GM12892 (cell line): ENCODE measurements around the gene TPPP.

Experiments used
- DNase-seq: peaks from one replicate; pipeline ENCODE4 v3.0.0; 2011; ENCODE audit not compliant: insufficient read length
- FAIRE-seq: peaks from 2 replicates; lab custom pipeline; 2011; peaks lifted over from hg19 to GRCh38; lab: Jason Lieb, UNC
- POLR2A ChIP-seq: IDR thresholded peaks from 2 replicates; pipeline ENCODE4 v1.6.1; 2011; ENCODE audit warnings: low read depth, low read length, control low read depth
- POLR2AphosphoS5 ChIP-seq: IDR thresholded peaks from 2 replicates; pipeline ENCODE4 v1.6.1; 2011; ENCODE audit warnings: low read depth, low read length, control low read depth
- TAF1 ChIP-seq: IDR thresholded peaks from 2 replicates; pipeline ENCODE4 v1.6.1; 2011; ENCODE audit warnings: low read depth, mild to moderate bottlenecking, control low read depth, low read length, borderline replicate concordance

Gene TPPP

DNA sequence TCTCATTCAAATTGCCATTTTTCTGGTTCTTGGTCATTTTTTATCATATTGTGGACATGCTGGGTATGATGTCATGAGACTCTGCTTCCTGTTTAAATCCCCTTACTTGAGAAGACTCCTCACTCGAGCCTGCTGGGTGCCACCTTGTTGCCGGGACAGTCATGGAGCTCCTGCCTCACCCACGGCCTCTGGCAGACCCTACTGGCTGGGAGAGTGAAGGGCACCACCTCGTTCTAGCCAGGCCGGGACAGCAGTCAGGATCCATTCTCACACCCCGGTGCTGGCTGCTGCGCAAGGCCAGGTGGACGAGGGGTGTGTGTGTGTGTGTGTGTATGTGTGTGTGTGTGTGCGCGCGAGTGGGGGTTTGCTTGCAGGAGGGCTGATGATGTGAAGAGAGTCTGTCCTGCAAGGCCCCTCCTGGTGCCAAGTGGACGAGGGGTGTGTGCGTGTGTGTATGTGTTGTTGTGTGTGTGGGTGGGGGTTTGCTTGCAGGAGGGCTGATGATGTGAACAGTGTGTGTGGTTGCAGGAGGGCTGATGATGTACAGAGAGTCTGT, 76.6 kb downstream of the TPPP start:
- TF ChIP-seq TAF1 (no peak), POLR2AphosphoS5 (no peak), POLR2A (no peak)
- FAIRE-seq (no peak), DNase-seq (no peak)

DNA sequence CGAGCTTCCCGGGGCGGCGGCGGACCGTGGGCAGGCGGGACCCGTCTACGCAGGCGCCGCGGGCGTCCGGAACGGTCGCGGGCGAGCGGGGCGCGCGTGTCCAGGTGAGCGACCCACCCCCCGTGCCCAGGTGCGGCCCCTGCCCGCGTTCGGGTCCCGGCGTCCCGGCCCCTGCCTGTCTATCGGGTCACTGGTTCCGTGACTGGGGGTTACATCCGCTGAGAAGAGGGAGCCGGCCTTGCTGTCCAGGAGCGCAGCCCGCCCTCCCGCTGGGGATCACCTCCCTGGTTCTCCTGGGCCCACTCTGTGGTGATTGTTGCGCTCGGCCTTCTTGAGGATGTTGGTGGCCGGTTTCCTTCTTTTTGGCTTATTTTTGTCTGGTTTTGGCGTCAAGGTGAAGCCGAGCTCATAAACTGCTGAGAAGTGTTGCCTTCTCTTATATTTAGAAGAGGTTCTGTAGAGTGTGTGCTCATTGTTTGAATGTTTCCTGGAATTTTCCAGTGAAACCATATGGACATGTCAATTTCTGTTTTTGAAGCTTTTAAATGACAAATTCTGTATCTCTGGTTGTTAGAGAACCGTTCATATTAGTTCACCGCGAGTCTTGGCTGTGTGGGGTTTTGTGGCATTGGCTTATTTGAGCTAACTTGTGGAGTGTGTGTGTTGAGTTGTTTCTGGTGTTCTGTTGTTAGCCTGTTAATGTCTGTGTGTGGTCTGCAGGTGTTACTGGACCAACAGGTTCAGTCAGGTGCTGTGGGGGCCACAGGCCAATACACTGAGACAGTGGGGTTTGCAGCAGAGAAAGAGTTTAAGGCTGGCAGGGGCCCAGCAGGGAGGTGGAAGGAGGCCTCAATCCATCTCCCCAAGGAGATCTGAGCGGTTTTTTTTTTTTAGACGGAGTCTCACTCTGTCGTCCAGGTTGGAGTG, 80.4 kb downstream of the TPPP start:
- DNase-seq (no peak), FAIRE-seq (no peak)
- TF ChIP-seq TAF1: no peak
- TF ChIP-seq POLR2A: no peak
- no peak for TF ChIP-seq POLR2AphosphoS5

DNA sequence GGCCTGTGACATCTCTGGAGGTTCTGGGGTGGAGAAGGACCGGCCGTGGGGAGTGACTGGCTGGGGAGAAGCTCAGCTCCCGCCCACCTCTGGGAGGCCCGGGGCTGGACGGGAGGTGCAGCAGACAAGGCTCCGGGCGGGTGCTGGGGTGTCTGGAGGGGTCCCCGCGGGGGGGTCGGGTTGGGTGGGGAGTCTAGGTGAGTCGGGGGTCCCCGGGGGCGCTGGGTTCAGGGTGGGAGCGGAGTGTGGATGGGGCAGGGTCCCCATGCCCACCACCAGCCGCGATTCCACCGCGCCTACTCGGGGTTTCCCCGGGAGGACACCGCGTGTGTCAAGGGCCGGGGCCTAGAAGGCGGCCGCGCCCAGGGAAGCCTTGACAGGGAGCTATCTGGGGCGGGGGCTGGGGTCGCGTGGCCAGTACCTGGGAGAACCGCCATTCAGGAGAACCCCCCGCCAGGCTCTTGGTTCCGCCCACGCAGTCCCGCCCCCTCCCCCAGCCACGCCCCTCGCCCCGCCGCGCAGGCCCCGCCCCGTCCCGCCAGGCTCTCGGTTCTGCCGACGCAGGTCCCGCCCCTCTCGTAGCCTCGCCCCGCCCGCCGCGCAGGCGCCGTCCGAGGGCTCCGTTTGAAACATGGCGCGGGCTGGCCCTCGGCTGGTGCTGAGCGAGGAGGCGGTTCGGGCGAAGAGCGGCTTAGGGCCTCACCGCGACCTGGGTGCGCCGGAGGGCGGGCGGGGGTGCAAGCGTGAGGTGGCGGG, 81.2 kb downstream of the TPPP start, which contains the start of gene CEP72:
CEP72 (plus strand) TSS at position 610 of the 756 bp plus-strand sequence; CDS start at position 632, 22 bp downstream.
- DNase-seq: peak; percentile 93
- FAIRE-seq: peak; percentile 89
- TF ChIP-seq TAF1 (peak; percentile 46; the same call in 1 of the 2 replicates), POLR2AphosphoS5 (no peak), POLR2A (peak; percentile 53; the same call in 1 of the 2 replicates)

DNA sequence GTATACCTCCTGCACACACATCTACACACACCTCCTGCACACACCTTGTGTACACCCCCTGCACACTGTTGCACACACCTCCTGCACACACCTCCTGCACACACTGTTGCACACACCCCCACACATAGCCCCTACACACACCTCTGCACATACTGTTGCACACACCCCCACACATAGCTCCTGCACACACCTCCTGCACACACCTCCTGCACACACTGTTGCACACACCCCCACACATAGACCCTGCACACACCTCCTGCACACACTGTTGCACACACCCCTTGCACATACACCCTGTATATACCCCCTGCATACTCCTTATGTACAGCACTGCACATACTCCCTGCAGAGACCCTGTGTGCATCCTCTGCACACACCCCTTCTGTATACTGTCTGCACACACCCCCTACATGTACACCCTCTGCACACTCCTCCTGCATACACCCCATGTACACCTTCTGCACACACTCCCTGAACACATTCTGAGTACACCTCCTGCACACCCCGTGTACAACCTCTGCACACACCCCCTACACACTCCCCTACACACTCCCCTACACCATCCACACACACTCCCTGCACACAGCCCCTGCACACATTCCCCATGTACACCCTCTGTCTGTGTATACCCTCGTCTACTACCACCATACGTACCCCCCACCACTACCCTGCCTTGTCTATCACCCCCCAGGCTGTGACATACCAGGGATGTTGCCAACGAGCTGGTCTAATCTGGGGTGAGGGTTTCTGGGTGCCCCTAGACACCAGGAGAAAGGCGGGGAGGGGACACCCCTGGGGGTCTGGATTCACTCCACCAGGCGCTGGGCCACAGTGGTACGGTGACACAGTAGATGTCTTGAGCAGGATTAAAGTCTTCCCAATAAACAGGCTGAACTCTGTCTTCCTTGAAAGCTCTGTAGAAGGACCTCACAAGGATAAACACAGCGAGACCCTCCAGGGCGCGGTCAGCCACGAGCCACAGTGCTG, 82.1 kb downstream of the TPPP start:
- DNase-seq (no peak), FAIRE-seq (peak; percentile 38)
- TF ChIP-seq TAF1: no peak
- no peak for TF ChIP-seq POLR2A
- no peak for TF ChIP-seq POLR2AphosphoS5

DNA sequence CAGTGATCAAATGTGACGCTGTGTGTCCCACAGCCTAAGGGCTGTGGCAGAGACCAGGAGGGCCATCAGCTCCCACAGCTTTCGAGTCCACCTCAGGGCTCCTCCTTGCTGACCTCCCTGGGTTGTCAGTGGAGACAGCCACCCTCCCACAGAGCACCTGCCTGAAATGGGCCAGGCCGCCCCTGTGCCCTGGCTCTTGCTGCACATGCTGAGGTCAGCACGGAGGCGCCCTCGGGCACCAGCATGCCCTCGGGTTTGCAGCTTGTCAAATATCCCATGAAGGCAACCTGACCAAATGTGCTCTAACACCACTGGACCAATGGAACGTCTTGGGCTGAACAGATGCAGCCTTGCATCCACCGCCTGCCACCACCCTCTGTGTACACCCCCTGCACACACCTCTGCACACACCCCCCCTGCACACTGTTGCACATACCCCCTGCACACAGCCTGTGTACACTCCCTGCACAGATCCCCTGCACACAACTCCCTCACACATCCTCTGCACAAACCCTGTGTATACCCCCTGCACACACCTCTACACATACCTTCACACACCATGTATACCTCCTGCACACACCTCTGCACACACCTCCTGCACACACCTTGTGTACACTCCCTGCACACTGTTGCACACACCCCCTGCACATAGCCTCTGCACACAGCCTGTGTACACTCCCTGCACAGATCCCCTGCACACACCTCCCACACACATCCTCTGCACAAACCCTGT, 83.0 kb downstream of the TPPP start:
- no peak for FAIRE-seq
- TF ChIP-seq POLR2A: no peak
- TF ChIP-seq POLR2AphosphoS5: no peak
- DNase-seq: no peak
